Lung microvascular endothelial cell (primary cell): ENCODE measurements around the gene ZNRD2. TPM values are rescaled to one million over a fixed set of nuclear protein-coding genes. Genes with fewer than 3 reads are reported as not detected.

Experiments
- DNase-seq, 2 donors: peaks; one replicate each; pipeline versions ENCODE4 v3.0.0 to v3.0.0-alpha.2; 2010; ENCODE audit warnings: low read depth in 2 of 2
- total RNA-seq: library from RNA; depleted of rRNA; stranded (reverse); fragments of >200 nt; gene quantifications from 2 replicates; pipeline ENCODE4 v1.2.1, GENCODE V29; 2014

Gene ZNRD2
- total RNA-seq, 1 donor from 2014 or later, result 30.8 TPM

DNA sequence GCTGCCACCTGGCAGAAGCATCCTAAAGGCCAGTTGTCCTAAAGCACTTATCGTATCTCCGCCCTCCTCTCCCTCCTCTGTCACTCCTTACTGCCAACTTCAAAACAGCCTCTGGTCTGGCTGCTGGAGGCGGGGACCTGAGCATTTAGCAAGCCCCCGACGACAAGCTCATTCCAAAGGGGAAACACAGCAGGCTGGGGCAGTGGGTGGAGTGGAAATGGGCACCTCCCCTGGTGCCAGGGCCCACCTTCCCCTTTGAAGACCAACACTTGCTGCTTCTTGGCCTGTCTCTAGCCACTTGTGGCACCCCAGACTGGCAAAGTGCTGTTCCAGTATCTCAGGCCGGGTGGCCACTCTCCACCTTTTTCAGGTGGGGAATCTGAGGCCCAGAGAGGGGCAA, 40.1 kb downstream of the ZNRD2 start:
- DNase-seq, result no peak

DNA sequence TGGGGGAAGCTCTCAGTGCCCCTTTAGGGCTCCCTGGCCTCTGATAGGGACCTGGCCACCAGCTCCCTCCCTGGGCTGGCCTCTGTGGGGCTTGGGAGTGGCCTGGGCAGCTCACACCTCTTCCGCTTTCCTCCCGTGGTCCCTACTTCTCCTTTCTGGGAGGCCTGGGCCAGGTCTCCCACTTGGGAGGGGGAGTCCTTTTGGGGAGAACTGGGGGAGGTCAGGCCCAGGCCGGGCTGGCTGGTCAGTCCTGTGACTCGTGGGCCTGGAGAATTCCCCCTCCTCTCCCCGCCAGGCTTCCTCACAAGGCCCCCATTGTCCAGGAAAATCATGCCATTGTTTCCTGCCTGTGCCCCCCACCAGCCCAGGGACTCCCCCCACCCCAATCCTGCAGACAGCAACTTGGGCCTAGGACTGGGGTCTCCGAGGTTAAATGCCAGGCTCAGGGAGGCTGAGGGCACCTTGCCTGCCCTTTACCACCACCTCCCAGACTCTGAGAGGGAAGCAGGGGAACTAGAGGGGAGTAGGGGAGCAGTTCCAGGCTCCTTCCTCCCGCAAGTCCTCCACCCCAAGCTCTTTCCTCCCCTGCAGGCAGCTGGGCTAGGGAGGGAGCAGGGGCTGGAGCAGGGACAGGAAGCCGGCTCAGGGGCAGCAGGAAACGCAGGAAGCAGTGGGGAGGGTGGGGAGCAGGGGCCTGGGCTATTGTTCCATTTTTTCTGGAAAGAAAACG, 40.9 kb downstream of the ZNRD2 start:
- DNase-seq, result peak; percentile 86 to 92

DNA sequence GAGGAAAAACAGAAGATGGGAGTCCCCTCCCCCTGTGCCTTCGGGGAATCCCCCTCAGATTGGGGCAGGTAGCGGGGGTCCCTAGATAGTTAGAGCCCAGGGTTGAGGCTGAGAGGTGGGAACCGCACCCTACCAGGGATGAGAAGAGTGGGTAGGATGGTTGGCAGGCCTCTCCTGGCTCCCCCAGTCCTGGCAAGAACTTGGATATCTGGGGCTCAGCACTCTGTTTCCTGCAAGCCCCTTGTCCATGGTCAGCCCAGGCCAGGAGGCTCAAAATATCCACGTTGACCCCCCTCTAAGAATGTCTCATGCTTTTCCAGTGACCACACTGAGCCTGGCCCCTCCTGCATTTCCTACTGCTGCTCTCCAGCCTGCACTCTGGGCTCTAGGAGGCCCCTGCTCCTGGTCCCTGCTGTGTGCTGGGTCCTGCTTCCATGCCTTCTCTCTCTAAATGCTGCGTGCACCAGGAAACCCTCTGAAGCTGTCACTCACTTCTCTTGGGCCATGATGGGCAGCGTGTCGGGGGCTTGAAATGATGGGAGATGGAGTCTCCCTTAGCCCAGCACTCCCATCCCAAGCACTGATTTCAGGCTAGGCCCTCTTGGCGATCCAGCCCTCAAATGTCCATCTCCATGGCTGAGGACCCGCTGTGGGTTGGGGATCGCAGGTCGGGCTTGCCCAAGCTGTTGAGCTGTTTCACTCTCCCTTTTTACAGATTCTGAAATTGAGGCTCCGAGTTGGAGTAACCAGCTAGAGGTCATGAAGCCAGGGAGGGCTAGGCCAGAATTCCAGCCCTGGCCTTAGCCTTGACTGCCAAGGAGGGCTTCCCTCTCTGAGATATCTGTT, 41.7 kb downstream of the ZNRD2 start:
- peak; percentile 68 to 81 for DNase-seq

DNA sequence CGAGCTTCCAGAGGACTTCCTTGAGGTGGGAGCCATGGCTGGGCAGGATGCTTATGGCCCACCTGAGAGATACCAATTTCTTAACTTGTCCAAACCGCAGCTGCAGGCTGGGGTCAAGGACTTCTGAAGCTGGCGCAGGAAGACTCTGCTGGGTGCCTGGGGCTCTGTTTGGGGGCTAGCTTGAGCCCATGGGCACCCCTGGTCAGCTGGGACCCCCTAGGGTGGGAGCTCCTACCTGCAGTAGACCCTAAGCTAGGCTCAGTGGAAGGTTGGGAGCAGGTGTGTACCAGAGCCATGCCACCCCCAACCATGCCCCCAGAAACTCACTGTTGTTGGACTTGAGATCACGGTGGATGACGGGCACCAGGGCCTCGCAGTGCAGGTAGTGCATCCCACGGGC, 42.4 kb downstream of the ZNRD2 start:
- no peak for DNase-seq

DNA sequence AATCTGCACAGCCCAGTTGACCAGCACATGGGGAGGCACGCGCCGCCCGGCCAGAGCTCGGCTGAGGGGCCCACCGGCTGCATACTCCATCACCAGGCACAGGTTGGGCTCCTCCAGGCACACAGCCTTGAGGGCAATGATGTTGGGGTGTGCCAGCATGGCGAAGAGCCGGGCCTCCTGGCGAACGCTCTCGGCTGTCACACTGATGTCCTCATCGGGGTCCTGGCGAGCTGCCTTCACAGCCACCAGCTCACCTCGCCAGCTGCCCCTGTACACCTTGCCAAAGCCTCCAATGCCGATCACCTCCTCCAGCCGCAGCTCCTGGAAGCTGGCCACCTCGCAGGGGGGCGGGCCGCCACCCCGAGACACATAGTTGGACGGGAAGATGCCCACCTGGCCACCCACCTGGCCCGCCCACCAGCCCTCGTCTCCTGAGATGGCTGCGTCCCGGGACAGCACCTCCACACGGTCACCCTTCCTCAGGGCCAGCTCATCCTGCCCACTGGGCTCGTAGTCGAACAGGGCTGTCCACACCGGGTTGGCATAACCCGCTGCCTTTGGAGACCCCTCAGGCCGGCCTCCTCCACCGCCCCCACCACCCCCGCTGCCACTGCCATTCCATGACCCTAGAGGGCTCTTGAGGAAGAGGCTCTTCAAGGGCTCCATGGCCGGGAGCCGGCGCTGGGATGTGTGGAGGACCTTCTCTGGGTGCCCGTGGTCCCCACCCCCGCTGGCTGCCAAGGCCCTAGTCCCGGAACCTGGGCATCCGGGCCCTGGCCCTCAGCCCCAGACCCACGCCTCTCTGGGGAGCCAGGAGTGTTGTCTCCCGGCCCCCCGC, 43.0 kb downstream of the ZNRD2 start:
- DNase-seq, result peak; percentile 18 to 21

DNA sequence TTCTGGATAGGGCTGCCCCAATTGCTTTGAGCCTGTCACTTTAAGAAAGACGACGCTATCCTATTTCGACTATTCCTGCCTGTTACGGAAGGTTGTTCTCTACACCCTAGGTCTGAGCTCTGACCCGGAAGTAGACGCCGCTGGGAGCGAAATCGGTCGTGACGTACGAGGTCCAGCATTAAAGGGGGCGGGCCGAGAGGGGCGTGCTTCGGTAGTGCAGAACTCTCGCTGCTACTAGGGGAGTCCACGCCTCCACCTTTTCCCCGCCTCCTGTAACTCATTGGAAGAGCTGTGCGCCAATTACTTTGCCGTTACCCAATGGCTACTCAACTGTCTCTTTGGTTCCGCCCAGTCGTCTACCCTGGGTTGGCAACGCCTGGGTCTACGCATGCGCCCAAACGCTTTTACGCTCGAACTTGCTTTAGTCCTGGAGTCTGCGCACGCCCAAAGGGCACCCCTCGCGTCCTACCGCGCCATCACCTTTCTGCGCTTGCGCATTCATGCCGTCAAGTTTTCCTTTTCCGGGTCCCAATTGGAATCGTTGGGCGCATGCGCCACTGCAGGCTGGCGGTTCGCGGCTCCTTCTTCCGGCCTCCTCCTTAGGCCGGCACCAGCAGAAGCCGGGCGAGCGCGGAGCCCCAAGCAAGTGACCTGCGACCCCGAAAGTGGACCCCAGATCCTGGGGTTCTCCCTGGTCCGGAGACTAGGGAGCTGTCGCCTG, 45.1 kb downstream of the ZNRD2 start, which contains the start of gene PCNX3:
TSS of gene PCNX3 (plus strand) at position 548 of the 721 bp plus-strand sequence. CDS start 536 bp downstream, outside the sequence.
- DNase-seq, result peak; percentile 100

DNA sequence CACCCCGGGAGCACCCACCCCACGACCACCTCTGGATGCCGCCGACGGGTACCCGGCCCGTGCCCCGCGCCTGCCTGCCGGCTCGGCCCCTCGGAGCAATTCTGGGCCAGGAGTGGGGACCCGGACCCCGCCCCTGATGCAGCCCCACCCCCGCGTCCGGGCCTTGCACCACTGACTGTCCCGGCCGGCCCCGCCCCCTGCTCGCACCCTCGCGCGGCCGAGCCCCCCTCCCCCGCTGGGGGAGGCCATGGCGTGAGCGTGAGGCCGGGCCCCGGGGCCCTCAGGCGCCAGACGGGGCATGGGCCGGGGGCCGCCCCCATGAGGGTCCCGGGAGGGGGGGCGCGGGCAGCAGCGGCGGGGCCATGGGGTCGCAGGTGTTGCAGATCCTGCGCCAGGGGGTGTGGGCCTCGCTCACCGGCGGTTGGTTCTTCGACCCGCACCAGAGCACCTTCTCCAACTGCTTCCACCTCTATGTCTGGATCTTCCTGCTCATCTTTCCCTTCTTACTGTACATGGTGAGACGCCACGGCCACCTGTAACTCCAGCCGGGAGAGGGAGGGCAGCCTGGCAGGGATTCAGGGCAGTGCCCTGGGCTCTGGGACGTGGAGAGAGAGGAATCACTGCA, 45.8 kb downstream of the ZNRD2 start:
- peak in 1 of 2 donors; percentile 52 for DNase-seq

DNA sequence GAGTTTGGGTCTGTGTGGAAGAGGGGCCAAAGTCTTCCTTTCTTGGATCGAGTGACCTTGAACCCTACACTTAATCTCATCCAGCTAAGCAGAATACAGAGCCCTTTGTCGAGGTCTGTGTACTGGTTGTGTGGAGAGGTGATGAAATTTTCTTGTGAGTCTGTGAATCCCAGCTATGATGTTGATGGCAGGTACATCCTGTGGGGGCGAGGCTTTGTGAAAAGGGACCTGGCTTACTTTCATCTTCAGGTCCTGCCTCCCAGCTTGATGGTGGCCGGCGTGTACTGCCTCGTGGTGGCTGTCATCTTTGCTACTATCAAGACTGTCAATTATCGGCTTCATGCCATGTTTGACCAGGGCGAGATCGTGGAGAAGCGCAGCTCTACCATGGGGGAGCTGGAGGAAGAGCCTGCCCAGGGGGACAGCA, 46.3 kb downstream of the ZNRD2 start:
- DNase-seq, result no peak

DNA sequence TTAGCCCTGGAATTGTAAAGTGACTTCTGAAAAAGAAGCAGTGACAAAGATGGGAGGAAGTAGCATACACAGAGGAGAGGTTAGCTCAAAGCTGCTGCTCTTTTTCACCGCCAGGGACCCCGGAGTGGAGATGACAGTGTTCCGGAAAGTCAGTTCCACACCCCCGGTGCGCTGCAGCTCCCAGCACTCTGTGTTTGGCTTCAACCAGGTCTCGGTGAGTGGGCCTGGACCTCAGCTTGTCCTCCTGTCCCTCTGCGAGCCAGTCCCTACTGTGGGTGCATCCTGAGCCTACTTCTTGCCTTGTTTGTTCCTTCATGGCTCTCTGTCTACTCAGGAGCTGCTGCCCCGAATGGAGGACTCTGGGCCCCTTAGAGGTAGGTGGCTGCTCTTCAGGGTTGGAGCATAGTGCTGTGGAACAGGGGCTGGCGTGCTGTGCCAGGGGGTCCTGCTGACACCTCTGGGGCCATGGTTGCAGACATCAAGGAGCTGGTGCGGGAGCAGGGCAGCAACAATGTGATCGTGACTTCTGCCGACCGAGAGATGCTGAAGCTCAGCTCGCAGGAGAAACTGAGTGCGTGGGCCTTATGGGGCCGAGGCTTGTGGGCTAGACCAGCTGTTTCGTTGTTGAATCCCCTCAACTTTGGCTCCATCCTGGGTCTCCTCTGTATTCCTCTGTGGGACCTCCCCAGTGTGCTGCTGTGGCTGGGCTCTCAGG, 47.0 kb downstream of the ZNRD2 start:
- DNase-seq, result no peak

DNA sequence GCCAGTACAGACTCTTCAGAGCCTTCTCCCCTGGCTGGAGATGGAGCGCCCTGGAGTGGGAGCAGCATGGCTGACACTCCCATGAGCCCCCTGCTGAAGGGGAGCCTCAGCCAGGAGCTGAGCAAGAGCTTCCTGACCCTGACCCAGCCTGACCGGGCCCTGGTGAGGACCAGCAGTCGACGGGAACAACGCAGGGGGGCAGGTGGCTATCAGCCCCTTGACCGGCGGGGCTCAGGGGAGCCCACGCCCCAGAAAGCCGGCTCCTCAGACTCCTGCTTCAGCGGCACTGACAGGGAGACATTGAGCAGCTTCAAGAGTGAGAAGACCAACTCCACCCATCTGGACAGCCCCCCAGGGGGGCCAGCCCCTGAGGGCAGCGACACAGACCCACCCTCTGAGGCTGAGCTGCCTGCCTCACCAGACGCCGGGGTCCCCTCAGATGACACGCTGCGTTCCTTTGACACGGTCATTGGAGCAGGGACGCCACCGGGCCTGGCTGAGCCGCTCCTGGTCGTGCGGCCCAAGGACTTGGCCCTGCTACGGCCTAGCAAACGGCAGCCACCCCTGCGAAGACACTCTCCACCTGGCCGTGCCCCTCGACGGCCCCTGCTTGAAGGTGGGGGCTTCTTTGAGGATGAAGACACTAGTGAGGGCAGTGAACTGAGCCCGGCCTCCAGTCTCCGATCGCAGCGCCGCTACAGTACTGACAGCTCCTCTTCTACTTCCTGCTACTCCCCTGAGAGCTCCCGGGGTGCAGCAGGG, 47.9 kb downstream of the ZNRD2 start:
- no peak for DNase-seq

DNA sequence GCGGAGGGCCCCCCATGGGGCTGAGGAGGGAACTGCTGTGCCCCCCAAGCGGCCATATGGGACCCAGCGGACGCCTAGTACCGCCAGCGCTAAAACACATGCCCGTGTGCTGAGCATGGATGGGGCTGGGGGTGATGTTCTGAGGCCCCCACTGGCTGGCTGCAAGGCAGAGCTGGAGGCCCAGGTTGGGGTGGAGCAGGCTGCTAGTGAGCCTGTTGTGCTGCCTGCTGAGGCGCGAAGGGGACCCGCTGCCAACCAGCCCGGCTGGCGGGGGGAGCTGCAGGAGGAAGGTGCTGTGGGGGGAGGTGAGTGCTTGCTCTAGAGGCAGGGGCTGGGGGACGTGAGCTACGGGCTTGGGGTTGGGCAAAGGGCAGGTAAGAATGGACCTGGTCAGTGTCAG, 48.5 kb downstream of the ZNRD2 start:
- DNase-seq, result no peak

DNA sequence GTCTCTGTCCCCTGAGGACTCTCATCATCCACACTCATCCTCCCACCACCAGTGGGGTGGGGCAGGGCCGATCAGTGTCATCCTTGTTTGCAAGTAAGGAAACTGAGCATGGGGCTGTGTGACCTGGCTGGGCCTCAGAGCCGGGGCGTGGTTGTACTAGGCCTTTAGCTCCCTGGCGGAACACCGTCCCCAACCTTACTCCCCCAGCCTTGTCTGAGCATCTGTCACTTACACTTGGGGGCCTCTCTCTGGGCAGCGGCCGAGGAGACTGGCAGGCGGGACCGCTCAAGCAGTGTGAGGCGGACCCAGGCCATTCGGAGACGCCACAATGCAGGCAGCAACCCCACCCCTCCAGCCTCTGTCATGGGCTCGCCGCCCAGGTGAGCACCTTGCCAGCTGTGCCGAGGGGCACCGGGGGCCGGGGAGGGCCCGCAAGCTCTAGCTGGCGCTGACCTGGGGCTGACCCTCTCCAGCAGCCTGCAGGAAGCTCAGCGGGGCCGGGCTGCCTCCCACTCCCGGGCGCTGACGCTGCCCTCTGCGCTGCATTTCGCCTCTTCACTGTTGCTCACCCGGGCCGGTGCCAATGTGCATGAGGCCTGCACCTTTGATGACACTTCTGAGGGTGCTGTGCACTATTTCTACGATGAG, 49.1 kb downstream of the ZNRD2 start:
- DNase-seq, result no peak

DNA sequence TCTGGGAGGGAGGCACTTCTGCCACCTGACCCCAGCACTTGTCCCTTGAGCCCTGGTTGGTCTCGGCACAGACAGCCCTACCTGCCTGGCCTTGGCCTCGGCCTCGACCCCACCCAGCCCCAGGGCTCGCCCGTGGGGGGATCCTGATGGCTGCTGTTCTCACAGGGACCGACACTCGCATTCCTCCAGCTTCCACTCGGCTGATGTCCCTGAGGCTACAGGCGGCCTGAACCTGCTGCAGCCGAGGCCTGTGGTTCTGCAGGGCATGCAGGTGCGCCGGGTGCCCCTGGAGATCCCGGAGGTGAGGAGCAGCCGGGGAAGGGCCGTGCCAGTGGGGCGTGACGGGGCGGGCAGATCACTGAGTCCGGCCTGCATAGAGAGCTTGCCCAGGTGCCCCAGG, 50.4 kb downstream of the ZNRD2 start:
- no peak for DNase-seq

DNA sequence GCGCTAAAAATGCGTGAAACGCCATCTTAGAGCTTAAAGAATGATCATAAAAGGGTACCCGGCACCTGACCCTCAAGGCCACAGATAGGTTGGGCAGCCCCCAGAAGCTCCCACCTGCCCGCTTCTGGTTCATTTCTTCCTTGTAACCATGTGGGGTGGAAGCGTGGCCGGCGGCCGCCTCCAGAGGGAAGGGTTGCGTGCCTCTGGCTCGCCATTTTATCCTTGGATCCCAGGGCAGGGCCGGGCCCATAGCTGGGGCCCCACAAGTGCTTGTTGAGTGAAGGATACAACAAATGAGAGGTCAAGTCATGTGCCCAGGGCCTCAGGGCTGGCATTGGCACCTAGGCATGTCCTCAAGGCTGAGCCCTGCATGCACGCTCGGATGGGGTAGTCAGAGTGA, 51.2 kb downstream of the ZNRD2 start:
- DNase-seq, result no peak

Other genes with a start within 250 kb of the ZNRD2 start
- 17.9 and 18.3 TPM in 2 replicates for gene DPF2, start 236.6 kb upstream of the ZNRD2 start, total RNA-seq
- 0.22 TPM in 1 of 2 replicates, not detected in the other for gene TIGD3, start 215.7 kb upstream of the ZNRD2 start, total RNA-seq
- 1.2 and 1.7 TPM in 2 replicates for gene SLC25A45, start 187.8 kb upstream of the ZNRD2 start, total RNA-seq
- 63.4 and 82.9 TPM in 2 replicates for gene FRMD8, start 183.8 kb upstream of the ZNRD2 start, total RNA-seq
- gene NEAT1, start 147.7 kb upstream of the ZNRD2 start, total RNA-seq, result 26.4 and 94.2 TPM in 2 replicates
- gene MALAT1, start 71.4 kb upstream of the ZNRD2 start, total RNA-seq, result 1,818 and 2,739 TPM in 2 replicates
- gene SCYL1, start 45.4 kb upstream of the ZNRD2 start, total RNA-seq, result 36.6 and 46.6 TPM in 2 replicates
- 20.5 and 23.0 TPM in 2 replicates for gene LTBP3, start 12.1 kb upstream of the ZNRD2 start, total RNA-seq
- 17.7 and 23.2 TPM in 2 replicates for gene FAM89B, start 2.1 kb downstream of the ZNRD2 start, total RNA-seq
- gene EHBP1L1, start 5.6 kb downstream of the ZNRD2 start, total RNA-seq, result 2.0 and 4.8 TPM in 2 replicates
- under 0.01 and 0.20 TPM in 2 replicates for gene KCNK7, start 25.3 kb downstream of the ZNRD2 start, total RNA-seq
- gene MAP3K11, start 43.7 kb downstream of the ZNRD2 start, total RNA-seq, result 58.8 and 67.5 TPM in 2 replicates
- gene PCNX3, start 45.3 kb downstream of the ZNRD2 start, total RNA-seq, result 10.2 and 12.9 TPM in 2 replicates
- gene SIPA1, start 67.6 kb downstream of the ZNRD2 start, total RNA-seq, result 42.9 and 92.5 TPM in 2 replicates
- 10.2 and 16.1 TPM in 2 replicates for gene RELA, start 92.4 kb downstream of the ZNRD2 start, total RNA-seq
- gene KAT5, start 141.8 kb downstream of the ZNRD2 start, total RNA-seq, result 33.6 and 49.2 TPM in 2 replicates
- 29.6 and 57.1 TPM in 2 replicates for gene RNASEH2C, start 150.3 kb downstream of the ZNRD2 start, total RNA-seq
- gene AP5B1, start 210.5 kb downstream of the ZNRD2 start, total RNA-seq, result 5.2 and 8.3 TPM in 2 replicates
- not detected in 2 replicates for gene OVOL1, start 216.6 kb downstream of the ZNRD2 start, total RNA-seq